WTC11 (cell line): ENCODE results near the gene GLMN. TPM values are rescaled to one million over a fixed set of nuclear protein-coding genes. Genes with fewer than 3 reads are reported as not detected.

Source experiments
- ATAC-seq: fragments of 200-7000 bp; cut with Tn5 transposase; 2 replicates; pipeline ENCODE4 v1.10.0; 2021; ENCODE audit warnings: mild to moderate bottlenecking, moderate library complexity
- CTCF ChIA-PET: fragments of 300-600 bp; sonication (Branson Sonifier 250); formaldehyde crosslinking; loops from one replicate; lab custom pipeline; 2021; ENCODE audit warnings: antibody characterized with exemption; lab: Charles Lee
- POLR2A ChIA-PET: fragments of 350-600 bp; sonication (Branson Sonifier 250); formaldehyde crosslinking; loops from one replicate; lab custom pipeline; 2021; ENCODE audit warnings: antibody characterized with exemption; lab: Charles Lee
- DNase-seq: peaks from one replicate; pipeline ENCODE4 v3.0.0; 2021; ENCODE audit warnings: low spot score
- H3K27ac Mint-ChIP-seq: 2 replicates; pipeline ENCODE4 v1.8.0; 2021; ENCODE audit warnings: mixed read lengths
- H3K27me3 Mint-ChIP-seq: 2 replicates; pipeline ENCODE4 v1.8.0; 2021; ENCODE audit warnings: low read depth, mild to moderate bottlenecking, moderate library complexity, mixed read lengths
- H3K36me3 Mint-ChIP-seq: 2 replicates; pipeline ENCODE4 v1.8.0; 2021; ENCODE audit warnings: mixed read lengths
- H3K4me1 Mint-ChIP-seq: 2 replicates; pipeline ENCODE4 v1.8.0; 2022; ENCODE audit warnings: mixed read lengths
- H3K4me3 Mint-ChIP-seq: 2 replicates; pipeline ENCODE4 v1.8.0; 2021; ENCODE audit warnings: mild to moderate bottlenecking, moderate library complexity, mixed read lengths
- H3K9me3 Mint-ChIP-seq: 2 replicates; pipeline ENCODE4 v1.8.0; 2021; ENCODE audit warnings: mixed read lengths
- ARID4B ChIP-seq: sonication (generic); formaldehyde crosslinking; IDR thresholded peaks from 2 replicates; pipeline ENCODE4 v1.8.0; 2023; ENCODE audit warnings: missing genetic modification reagents, mild to moderate bottlenecking, borderline replicate concordance
- CBFB ChIP-seq: sonication (generic); formaldehyde crosslinking; IDR thresholded peaks from 2 replicates; pipeline ENCODE4 v1.8.1; 2022; ENCODE audit warnings: mild to moderate bottlenecking, low read depth, missing genetic modification reagents
- CDX4 ChIP-seq: fragments of 250-450 bp; sonication (Bioruptor Pico); IDR thresholded peaks from 2 replicates; pipeline ENCODE4 v1.9.0; 2021; ENCODE audit warnings: moderate library complexity, mild to moderate bottlenecking, inconsistent platforms, borderline replicate concordance
- NR1H2 ChIP-seq: sonication (generic); formaldehyde crosslinking; IDR thresholded peaks from 2 replicates; pipeline ENCODE4 v1.9.0; 2021; ENCODE audit warnings: mild to moderate bottlenecking, moderate library complexity, missing genetic modification reagents
- ZBTB21 ChIP-seq: sonication (generic); formaldehyde crosslinking; IDR thresholded peaks from 2 replicates; pipeline ENCODE4 v1.8.1; 2023; ENCODE audit warnings: mild to moderate bottlenecking, missing genetic modification reagents, borderline replicate concordance
- total RNA-seq: library from RNA; stranded (reverse); gene quantifications from 3 replicates; pipeline ENCODE4 v1.2.3, GENCODE V29; 2021
- TF ChIP-seq, protein P1 (sequence below): sonication (generic); formaldehyde crosslinking; IDR thresholded peaks from 2 replicates; pipeline ENCODE4 v1.8.0; 2022; ENCODE audit warnings: missing genetic modification reagents
- TF ChIP-seq, protein P2 (sequence below): sonication (generic); formaldehyde crosslinking; conservative IDR thresholded peaks from 2 replicates; pipeline ENCODE4 v1.8.1; 2023; ENCODE audit warnings: mild to moderate bottlenecking, low read depth, missing genetic modification reagents, moderate library complexity
- TF ChIP-seq, protein P3 (sequence below): sonication (generic); formaldehyde crosslinking; IDR thresholded peaks from 2 replicates; pipeline ENCODE4 v1.8.1; 2022; ENCODE audit warnings: missing genetic modification reagents, borderline replicate concordance
- TF ChIP-seq, protein P4 (sequence below): fragments of 250-450 bp; sonication (Bioruptor Pico); IDR thresholded peaks from 2 replicates; pipeline ENCODE4 v1.9.0; 2021; ENCODE audit warnings: mild to moderate bottlenecking

GLMN gene
- total RNA-seq, 1 experiment from 2014 or later = 20.9 TPM

DNA sequence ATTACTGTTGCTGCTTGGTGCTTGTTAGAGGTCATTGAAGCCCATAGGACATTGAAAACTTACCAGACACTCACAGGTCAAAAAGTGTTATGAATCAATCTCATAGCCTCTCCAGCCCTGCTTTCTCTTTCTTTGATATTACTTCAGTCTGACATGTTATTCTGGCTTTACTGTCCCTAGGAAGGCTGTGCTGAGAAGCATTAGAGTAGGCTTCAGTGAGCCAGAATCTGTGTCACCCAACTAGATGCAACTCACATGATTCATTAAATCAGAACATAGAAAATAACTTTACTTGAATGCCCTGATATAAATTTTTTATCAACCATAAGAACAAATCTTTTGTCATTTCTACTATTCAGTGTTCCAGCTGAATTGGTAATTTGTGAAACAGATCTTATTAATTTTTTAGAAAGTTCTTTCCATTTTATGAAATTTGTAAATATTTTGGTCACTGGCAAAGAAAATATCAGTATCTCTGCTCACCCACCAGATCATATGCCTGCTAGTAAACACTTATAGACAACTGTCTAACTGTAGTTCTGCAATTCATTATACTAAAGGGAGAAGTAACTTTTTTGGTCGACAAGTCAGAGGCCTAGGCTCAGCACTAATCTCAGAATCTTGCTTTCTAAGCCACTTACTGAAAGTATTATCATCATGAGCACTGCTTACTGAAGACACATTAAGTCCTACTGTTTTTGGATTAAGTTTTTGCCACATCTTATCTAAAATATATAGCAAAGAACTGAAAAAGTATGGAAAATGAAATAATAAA, 48.3 kb upstream of the GLMN start:
- H3K9me3 Mint-ChIP-seq = peaks cover 5% of the 10 kb centered on the region; the same call in 1 of the 2 replicates
- no peak overlapping the region for H3K4me3 Mint-ChIP-seq
- ATAC-seq (no peak), DNase-seq (no peak)
- H3K36me3 Mint-ChIP-seq = peaks cover 19% of the 10 kb centered on the region
- ChIA-PET POLR2A (no interaction called here), CTCF (no interaction called here)
- no peaks in the 10 kb centered on the region for H3K4me1 Mint-ChIP-seq
- H3K27ac Mint-ChIP-seq = no peak overlapping the region
- no peaks in the 10 kb centered on the region for H3K27me3 Mint-ChIP-seq
- TF ChIP-seq, protein P1, sequence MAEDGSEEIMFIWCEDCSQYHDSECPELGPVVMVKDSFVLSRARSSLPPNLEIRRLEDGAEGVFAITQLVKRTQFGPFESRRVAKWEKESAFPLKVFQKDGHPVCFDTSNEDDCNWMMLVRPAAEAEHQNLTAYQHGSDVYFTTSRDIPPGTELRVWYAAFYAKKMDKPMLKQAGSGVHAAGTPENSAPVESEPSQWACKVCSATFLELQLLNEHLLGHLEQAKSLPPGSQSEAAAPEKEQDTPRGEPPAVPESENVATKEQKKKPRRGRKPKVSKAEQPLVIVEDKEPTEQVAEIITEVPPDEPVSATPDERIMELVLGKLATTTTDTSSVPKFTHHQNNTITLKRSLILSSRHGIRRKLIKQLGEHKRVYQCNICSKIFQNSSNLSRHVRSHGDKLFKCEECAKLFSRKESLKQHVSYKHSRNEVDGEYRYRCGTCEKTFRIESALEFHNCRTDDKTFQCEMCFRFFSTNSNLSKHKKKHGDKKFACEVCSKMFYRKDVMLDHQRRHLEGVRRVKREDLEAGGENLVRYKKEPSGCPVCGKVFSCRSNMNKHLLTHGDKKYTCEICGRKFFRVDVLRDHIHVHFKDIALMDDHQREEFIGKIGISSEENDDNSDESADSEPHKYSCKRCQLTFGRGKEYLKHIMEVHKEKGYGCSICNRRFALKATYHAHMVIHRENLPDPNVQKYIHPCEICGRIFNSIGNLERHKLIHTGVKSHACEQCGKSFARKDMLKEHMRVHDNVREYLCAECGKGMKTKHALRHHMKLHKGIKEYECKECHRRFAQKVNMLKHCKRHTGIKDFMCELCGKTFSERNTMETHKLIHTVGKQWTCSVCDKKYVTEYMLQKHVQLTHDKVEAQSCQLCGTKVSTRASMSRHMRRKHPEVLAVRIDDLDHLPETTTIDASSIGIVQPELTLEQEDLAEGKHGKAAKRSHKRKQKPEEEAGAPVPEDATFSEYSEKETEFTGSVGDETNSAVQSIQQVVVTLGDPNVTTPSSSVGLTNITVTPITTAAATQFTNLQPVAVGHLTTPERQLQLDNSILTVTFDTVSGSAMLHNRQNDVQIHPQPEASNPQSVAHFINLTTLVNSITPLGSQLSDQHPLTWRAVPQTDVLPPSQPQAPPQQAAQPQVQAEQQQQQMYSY (CRISPR knock-in tag) = no peak
- TF ChIP-seq ZBTB21 (CRISPR knock-in tag) (no peak), CBFB (CRISPR knock-in tag) (no peak)
- TF ChIP-seq, protein P2, sequence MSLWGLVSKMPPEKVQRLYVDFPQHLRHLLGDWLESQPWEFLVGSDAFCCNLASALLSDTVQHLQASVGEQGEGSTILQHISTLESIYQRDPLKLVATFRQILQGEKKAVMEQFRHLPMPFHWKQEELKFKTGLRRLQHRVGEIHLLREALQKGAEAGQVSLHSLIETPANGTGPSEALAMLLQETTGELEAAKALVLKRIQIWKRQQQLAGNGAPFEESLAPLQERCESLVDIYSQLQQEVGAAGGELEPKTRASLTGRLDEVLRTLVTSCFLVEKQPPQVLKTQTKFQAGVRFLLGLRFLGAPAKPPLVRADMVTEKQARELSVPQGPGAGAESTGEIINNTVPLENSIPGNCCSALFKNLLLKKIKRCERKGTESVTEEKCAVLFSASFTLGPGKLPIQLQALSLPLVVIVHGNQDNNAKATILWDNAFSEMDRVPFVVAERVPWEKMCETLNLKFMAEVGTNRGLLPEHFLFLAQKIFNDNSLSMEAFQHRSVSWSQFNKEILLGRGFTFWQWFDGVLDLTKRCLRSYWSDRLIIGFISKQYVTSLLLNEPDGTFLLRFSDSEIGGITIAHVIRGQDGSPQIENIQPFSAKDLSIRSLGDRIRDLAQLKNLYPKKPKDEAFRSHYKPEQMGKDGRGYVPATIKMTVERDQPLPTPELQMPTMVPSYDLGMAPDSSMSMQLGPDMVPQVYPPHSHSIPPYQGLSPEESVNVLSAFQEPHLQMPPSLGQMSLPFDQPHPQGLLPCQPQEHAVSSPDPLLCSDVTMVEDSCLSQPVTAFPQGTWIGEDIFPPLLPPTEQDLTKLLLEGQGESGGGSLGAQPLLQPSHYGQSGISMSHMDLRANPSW (CRISPR knock-in tag) = no peak
- TF ChIP-seq, protein P3, sequence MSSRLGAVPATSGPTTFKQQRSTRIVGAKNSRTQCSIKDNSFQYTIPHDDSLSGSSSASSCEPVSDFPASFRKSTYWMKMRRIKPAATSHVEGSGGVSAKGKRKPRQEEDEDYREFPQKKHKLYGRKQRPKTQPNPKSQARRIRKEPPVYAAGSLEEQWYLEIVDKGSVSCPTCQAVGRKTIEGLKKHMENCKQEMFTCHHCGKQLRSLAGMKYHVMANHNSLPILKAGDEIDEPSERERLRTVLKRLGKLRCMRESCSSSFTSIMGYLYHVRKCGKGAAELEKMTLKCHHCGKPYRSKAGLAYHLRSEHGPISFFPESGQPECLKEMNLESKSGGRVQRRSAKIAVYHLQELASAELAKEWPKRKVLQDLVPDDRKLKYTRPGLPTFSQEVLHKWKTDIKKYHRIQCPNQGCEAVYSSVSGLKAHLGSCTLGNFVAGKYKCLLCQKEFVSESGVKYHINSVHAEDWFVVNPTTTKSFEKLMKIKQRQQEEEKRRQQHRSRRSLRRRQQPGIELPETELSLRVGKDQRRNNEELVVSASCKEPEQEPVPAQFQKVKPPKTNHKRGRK (CRISPR knock-in tag) = no peak
- TF ChIP-seq, protein P4, sequence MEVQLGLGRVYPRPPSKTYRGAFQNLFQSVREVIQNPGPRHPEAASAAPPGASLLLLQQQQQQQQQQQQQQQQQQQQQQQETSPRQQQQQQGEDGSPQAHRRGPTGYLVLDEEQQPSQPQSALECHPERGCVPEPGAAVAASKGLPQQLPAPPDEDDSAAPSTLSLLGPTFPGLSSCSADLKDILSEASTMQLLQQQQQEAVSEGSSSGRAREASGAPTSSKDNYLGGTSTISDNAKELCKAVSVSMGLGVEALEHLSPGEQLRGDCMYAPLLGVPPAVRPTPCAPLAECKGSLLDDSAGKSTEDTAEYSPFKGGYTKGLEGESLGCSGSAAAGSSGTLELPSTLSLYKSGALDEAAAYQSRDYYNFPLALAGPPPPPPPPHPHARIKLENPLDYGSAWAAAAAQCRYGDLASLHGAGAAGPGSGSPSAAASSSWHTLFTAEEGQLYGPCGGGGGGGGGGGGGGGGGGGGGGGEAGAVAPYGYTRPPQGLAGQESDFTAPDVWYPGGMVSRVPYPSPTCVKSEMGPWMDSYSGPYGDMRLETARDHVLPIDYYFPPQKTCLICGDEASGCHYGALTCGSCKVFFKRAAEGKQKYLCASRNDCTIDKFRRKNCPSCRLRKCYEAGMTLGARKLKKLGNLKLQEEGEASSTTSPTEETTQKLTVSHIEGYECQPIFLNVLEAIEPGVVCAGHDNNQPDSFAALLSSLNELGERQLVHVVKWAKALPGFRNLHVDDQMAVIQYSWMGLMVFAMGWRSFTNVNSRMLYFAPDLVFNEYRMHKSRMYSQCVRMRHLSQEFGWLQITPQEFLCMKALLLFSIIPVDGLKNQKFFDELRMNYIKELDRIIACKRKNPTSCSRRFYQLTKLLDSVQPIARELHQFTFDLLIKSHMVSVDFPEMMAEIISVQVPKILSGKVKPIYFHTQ (CRISPR knock-in tag) = no peak

GRCh38 chr1:92343061-92343460, 44.3 kb upstream of the GLMN start:
- no peak for ATAC-seq
- TF ChIP-seq NR1H2 (CRISPR knock-in tag) (no peak), ARID4B (CRISPR knock-in tag) (no peak), CDX4 (CRISPR knock-in tag) (no peak)
- TF ChIP-seq, all 79 proteins: peak for 0
- no peak overlapping the region for H3K27ac Mint-ChIP-seq
- DNase-seq = no peak
- 0 out of 2 replicates have a peak, but pooled peaks cover 6% of the 10 kb centered on the region for H3K36me3 Mint-ChIP-seq
- H3K9me3 Mint-ChIP-seq = no peaks in the 10 kb centered on the region
- ChIA-PET POLR2A (no interaction called here), CTCF (no interaction called here)
- no peak overlapping the region for H3K4me3 Mint-ChIP-seq
- no peaks in the 10 kb centered on the region for H3K27me3 Mint-ChIP-seq
- no peaks in the 10 kb centered on the region for H3K4me1 Mint-ChIP-seq
